ENCODE results near the gene NTSR2. TPM values are rescaled to one million over a fixed set of nuclear protein-coding genes. Genes with fewer than 3 reads are reported as not detected.
A peak's percentile ranks its signal among the peaks of the same experiment; 100 is the strongest.

Gene NTSR2
- total RNA-seq, 1 experiment from 2014 or later, result not detected

DNA sequence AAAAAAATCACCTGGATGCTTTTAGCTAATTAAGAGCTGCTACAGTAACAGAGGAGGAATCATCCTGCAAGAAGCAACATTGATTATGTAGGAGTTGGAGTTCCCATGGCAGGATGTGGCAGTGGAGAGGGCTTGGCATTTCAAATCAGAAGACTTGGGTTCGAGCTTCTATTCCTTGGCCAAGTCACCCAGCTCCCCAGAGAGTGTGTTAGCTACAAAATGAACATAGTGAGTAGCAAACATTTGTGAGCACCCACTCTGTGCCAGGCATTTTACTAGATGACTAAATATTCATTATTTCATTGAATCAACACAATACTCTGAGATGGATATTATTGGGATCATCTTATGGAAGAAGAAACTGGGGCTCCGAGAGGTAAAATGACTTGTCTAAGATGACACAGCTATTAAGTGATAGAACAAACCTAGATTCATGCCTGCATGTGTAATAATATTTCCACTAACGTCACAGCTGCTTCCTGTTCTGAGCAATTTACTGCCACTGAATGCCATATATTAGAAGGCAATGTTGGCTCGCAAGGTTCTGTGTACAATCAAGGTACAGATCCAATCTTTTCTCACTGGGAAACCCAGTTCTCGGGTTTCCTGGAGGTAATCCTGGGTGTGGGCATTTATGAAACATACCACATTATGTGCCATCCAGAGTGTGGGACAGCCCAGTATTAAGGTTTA is 18.0 kb downstream of the NTSR2 start:
- ChIA-PET POLR2A (ENCODE audit: unreplicated experiment) (no interaction called here), CTCF (no interaction called here)
- no peaks in the 10 kb centered on the region for H4K20me1 ChIP-seq (ENCODE audit: low read length)
- intact Hi-C loops (cut with micrococcal nuclease), result no loop called here
- H3K27ac ChIP-seq (ENCODE audit: low read length), result peak overlapping the region; percentile 35
- no peaks in the 10 kb centered on the region for H3F3A ChIP-seq (ENCODE audit: low read length, unreplicated experiment)
- H3K9me2 ChIP-seq (replicated peaks; ENCODE audit: low read length), result no peaks in the 10 kb centered on the region
- H3K4me3 ChIP-seq (ENCODE audit: low read length), result no peak overlapping the region
- H3K79me2 ChIP-seq (ENCODE audit: low read length), result no peaks in the 10 kb centered on the region
- peak; percentile 14 for DNase-seq
- no peak overlapping the region for H3K9ac ChIP-seq (ENCODE audit: low read length)
- TF ChIP-seq, protein P1, sequence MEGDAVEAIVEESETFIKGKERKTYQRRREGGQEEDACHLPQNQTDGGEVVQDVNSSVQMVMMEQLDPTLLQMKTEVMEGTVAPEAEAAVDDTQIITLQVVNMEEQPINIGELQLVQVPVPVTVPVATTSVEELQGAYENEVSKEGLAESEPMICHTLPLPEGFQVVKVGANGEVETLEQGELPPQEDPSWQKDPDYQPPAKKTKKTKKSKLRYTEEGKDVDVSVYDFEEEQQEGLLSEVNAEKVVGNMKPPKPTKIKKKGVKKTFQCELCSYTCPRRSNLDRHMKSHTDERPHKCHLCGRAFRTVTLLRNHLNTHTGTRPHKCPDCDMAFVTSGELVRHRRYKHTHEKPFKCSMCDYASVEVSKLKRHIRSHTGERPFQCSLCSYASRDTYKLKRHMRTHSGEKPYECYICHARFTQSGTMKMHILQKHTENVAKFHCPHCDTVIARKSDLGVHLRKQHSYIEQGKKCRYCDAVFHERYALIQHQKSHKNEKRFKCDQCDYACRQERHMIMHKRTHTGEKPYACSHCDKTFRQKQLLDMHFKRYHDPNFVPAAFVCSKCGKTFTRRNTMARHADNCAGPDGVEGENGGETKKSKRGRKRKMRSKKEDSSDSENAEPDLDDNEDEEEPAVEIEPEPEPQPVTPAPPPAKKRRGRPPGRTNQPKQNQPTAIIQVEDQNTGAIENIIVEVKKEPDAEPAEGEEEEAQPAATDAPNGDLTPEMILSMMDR (conservative IDR thresholded peaks at IDR 0.05; ENCODE audit: low read depth, low read length), result no peak
- TF ChIP-seq EZH2phosphoT487 (IDR thresholded peaks at IDR 0.05; ENCODE audit: borderline replicate concordance, low read length), result no peak
- no peaks in the 10 kb centered on the region for H3K36me3 ChIP-seq (ENCODE audit: low read depth, low read length)
- no peaks in the 10 kb centered on the region for H3K9me3 ChIP-seq (ENCODE audit: low read length)
- no peak; the same call in 1 of the 2 replicates for ATAC-seq
- peaks cover 13% of the 10 kb centered on the region for H3K4me1 ChIP-seq (ENCODE audit: insufficient read depth, low read length)
- no peak overlapping the region for H2AFZ ChIP-seq (ENCODE audit: low read length)
- no TSS peak for BruUV-seq (replicated peaks)
- no peaks in the 10 kb centered on the region for H3K27me3 ChIP-seq (ENCODE audit: low read length)
- no peak overlapping the region for H3K4me2 ChIP-seq (ENCODE audit: low read length)

DNA sequence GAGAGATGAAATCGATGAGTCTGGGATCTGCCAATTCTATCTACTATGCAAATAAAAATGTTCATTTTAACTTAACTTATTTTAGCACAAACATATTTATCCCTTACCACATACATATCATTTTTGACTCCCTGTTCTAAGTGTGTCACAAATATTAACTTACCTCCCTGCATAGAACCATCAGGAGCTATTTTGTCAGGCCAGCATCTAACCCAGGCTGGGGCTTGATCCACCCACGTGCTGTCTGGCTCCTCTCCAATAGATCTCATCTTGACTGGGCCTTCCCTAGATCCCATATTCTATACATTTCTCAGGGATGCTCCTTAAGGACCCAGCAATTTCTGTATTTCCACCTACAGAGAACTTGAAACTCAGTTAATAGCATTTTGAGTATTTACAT is 20.9 kb downstream of the NTSR2 start:
- no peak for ATAC-seq
- CTCF ChIA-PET, result no interaction called here
- Histone ChIP-seq H4K20me1 (ENCODE audit: low read length) (no peaks in the 10 kb centered on the region), H3K36me3 (ENCODE audit: low read depth, low read length) (no peaks in the 10 kb centered on the region), H3F3A (ENCODE audit: low read length, unreplicated experiment) (no peaks in the 10 kb centered on the region), H3K4me3 (ENCODE audit: low read length) (no peak overlapping the region), H3K79me2 (ENCODE audit: low read length) (no peaks in the 10 kb centered on the region), H3K9me3 (ENCODE audit: low read length) (no peaks in the 10 kb centered on the region), H2AFZ (ENCODE audit: low read length) (no peak overlapping the region), H3K4me2 (ENCODE audit: low read length) (no peak overlapping the region), H3K27ac (ENCODE audit: low read length) (no peak overlapping the region), H3K27me3 (ENCODE audit: low read length) (no peaks in the 10 kb centered on the region; the same call in 1 of the 2 replicates), H3K4me1 (ENCODE audit: insufficient read depth, low read length) (no peaks in the 10 kb centered on the region), H3K9ac (ENCODE audit: low read length) (no peak overlapping the region), H3K9me2 (replicated peaks; ENCODE audit: low read length) (no peaks in the 10 kb centered on the region)
- no peak for DNase-seq
- TF ChIP-seq, protein P1 (conservative IDR thresholded peaks at IDR 0.05; ENCODE audit: low read depth, low read length), result no peak
- POLR2A ChIA-PET (ENCODE audit: unreplicated experiment), result no interaction called here
- intact Hi-C loops (cut with micrococcal nuclease), result no loop called here
- no TSS peak for BruUV-seq (replicated peaks)

DNA sequence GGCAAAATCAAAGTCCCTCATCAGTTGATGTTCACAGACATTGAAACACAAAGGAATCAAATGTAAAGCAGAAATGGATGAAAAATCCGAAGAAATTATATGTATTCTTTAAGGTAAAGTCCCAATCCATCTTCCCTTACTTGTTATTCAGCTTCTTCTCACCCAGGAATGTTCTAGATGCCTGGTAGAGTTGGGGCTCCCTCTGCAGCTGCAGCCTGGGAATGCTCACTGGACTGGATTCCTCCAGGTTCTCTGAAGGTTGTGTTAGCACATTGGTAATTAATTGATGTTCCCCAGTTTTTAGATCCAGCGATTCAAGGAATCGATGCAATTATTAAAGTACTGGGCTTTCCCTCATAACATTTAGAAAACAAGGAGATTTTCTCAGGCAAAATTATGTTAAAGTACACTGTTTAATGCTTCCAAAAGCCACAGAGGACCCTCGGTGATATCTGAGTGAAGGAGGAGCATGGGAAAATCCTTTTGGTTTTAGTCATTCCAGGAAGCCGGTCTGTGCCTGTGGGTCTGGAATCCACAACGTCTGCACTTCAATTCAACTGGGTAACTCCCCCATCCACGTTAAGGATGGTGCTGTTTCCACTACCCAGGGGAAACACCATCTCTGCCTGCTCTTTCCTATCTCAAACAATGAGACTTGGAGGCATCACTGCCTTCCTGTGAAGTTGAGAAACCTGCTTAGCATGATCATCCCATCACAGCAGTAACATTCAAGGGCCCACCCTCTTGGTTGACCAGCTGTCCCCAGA is 22.0 kb downstream of the NTSR2 start:
- H3K4me2 ChIP-seq (ENCODE audit: low read length), result no peak overlapping the region
- no peaks in the 10 kb centered on the region for H3F3A ChIP-seq (ENCODE audit: low read length, unreplicated experiment)
- peaks cover 5% of the 10 kb centered on the region; the same call in 1 of the 2 replicates for H3K27me3 ChIP-seq (ENCODE audit: low read length)
- H3K9ac ChIP-seq (ENCODE audit: low read length), result no peak overlapping the region
- no peaks in the 10 kb centered on the region for H3K4me1 ChIP-seq (ENCODE audit: insufficient read depth, low read length)
- POLR2A ChIA-PET (ENCODE audit: unreplicated experiment), result no interaction called here
- H3K9me3 ChIP-seq (ENCODE audit: low read length), result no peaks in the 10 kb centered on the region
- no peaks in the 10 kb centered on the region for H3K36me3 ChIP-seq (ENCODE audit: low read depth, low read length)
- H3K79me2 ChIP-seq (ENCODE audit: low read length), result no peaks in the 10 kb centered on the region
- BruUV-seq (replicated peaks), result no TSS peak
- no peak for TF ChIP-seq EZH2phosphoT487 (IDR thresholded peaks at IDR 0.05; ENCODE audit: borderline replicate concordance, low read length)
- TF ChIP-seq, protein P1 (conservative IDR thresholded peaks at IDR 0.05; ENCODE audit: low read depth, low read length), result peak; percentile 42; the same call in 1 of the 2 replicates
- H3K4me3 ChIP-seq (ENCODE audit: low read length), result no peak overlapping the region
- DNase-seq, result no peak
- H3K9me2 ChIP-seq (replicated peaks; ENCODE audit: low read length), result no peaks in the 10 kb centered on the region
- no peak for ATAC-seq
- no peak overlapping the region for H2AFZ ChIP-seq (ENCODE audit: low read length)
- CTCF ChIA-PET, result interaction anchor here (0.6 kb wide), 1 partner anchor 25 kb away, joined by 3 read pairs; no protein-coding TSS in a partner anchor
- intact Hi-C loops (cut with micrococcal nuclease), result no loop called here
- H3K27ac ChIP-seq (ENCODE audit: low read length), result no peak overlapping the region
- H4K20me1 ChIP-seq (ENCODE audit: low read length), result no peaks in the 10 kb centered on the region

Data from PC-3 (cell line).